GM12873 (cell line): Measurements from ENCODE around the gene TCHP.

Source experiments
- CTCF ChIP-seq: IDR thresholded peaks from 2 replicates; pipeline ENCODE4 v1.5.1; 2012; ENCODE audit warnings: low read depth, mild to moderate bottlenecking, moderate library complexity, low read length, control low read depth; ENCODE audit not compliant: insufficient read depth; ENCODE audit errors: missing control alignments

Gene TCHP

GRCh38 chr12:109902891-109903418 is 2.9 kb downstream of the TCHP start:
- TF ChIP-seq CTCF: no peak

- TF ChIP-seq CTCF: no peak
These were observed 5.2 kb downstream of the TCHP start for GRCh38 chr12:109905301-109905700.

- TF ChIP-seq CTCF: no peak
These were observed 10.3 kb downstream of the TCHP start for GRCh38 chr12:109910254-109910968.

- peak; percentile 50 for TF ChIP-seq CTCF
These were observed 10.9 kb downstream of the TCHP start for GRCh38 chr12:109910969-109911348.

- no peak for TF ChIP-seq CTCF
These were observed 12.8 kb downstream of the TCHP start for GRCh38 chr12:109912855-109913321.

- no peak for TF ChIP-seq CTCF
These were observed 14.4 kb downstream of the TCHP start for GRCh38 chr12:109914461-109914860.

- no peak for TF ChIP-seq CTCF
These were observed 15.3 kb downstream of the TCHP start for GRCh38 chr12:109915171-109916040.
